Stimulated activated CD8-positive, alpha-beta memory T cell treated with anti-CD3 and anti-CD28 coated beads, Interleukin-2, amount 100 ng/mL, for 1 hour (primary cell): ENCODE data around the gene TPI1.
"Not testable (repeated sequence)": the region's sequence is repeated elsewhere in the genome, so short reads cannot be mapped to it uniquely, and the experiment has no call there.

Experiments
- DNase-seq, 2 donors: peaks; one replicate each; pipeline ENCODE4 v3.0.0-alpha.2; 2020; ENCODE audit warnings: low read depth in 2 of 2

Gene TPI1

GRCh38 chr12:6868211-6869048, 1.1 kb downstream of the TPI1 start:
- no peak for DNase-seq

GRCh38 chr12:6869049-6870021, 2.0 kb downstream of the TPI1 start:
- peak; percentile 71 to 78 for DNase-seq

GRCh38 chr12:6870304-6870703, 3.0 kb downstream of the TPI1 start:
- not testable (repeated sequence) for DNase-seq

- DNase-seq: no peak
Measured at GRCh38 chr12:6871052-6871957, 4.0 kb downstream of the TPI1 start.

- DNase-seq: peak; percentile 70 to 73
Measured at GRCh38 chr12:6872073-6873048, 5.0 kb downstream of the TPI1 start.

- DNase-seq: peak; percentile 99
Measured at GRCh38 chr12:6873094-6874014, 6.0 kb downstream of the TPI1 start, which contains the start of gene SPSB2. Gene SPSB2, minus strand, starts transcription at chr12:6873303. Its CDS starts 402 bp downstream, at chr12:6872901.

- not testable (repeated sequence) for DNase-seq
Measured at GRCh38 chr12:6874015-6874368, 6.7 kb downstream of the TPI1 start.

GRCh38 chr12:6879824-6880223, 12.5 kb downstream of the TPI1 start:
- DNase-seq: not testable (repeated sequence)

GRCh38 chr12:6883252-6883651, 15.9 kb downstream of the TPI1 start:
- DNase-seq: no peak

- DNase-seq: no peak
Measured at GRCh38 chr12:6883683-6884082, 16.4 kb downstream of the TPI1 start.

- DNase-seq: no peak
Measured at GRCh38 chr12:6884539-6884938, 17.2 kb downstream of the TPI1 start.

GRCh38 chr12:6886206-6886999, 19.1 kb downstream of the TPI1 start:
- not testable (repeated sequence) for DNase-seq

- no peak for DNase-seq
Measured at GRCh38 chr12:6887460-6887859, 20.1 kb downstream of the TPI1 start.

- no peak for DNase-seq
Measured at GRCh38 chr12:6888360-6888759, 21.0 kb downstream of the TPI1 start.

- DNase-seq: not testable (repeated sequence)
Measured at GRCh38 chr12:6888794-6889193, 21.5 kb downstream of the TPI1 start.

GRCh38 chr12:6889775-6890573, 22.6 kb downstream of the TPI1 start:
- not testable (repeated sequence) for DNase-seq
